Mucosa of descending colon (tissue), 3 donors: Measurements from ENCODE around the gene PXDN. TPM values are rescaled to one million over a fixed set of nuclear protein-coding genes. Genes with fewer than 3 reads are reported as not detected.

Experiments used
- ATAC-seq: fragments of 200-7000 bp; cut with Tn5 transposase; one replicate; pipeline ENCODE4 v1.9.1; 2020; ENCODE audit warnings: mild to moderate bottlenecking, moderate library complexity
- DNase-seq, 3 donors: peaks; one replicate each; pipeline ENCODE4 v3.0.0-alpha.2; 2020
- H3K36me3 ChIP-seq: fragments of 200-600 bp; one replicate; pipeline ENCODE4 v1.8.0; 2021; ENCODE audit warnings: low read depth, mild to moderate bottlenecking
- H3K4me1 ChIP-seq: fragments of 200-600 bp; one replicate; pipeline ENCODE4 v1.8.0; 2021; ENCODE audit warnings: low read depth, mild to moderate bottlenecking
- H3K4me3 ChIP-seq: fragments of 200-600 bp; one replicate; pipeline ENCODE4 v1.8.0; 2021; ENCODE audit warnings: mild to moderate bottlenecking
- H3K9me3 ChIP-seq: fragments of 200-600 bp; one replicate; pipeline ENCODE4 v1.8.0; 2021; ENCODE audit warnings: mild to moderate bottlenecking
- CTCF ChIP-seq: fragments of 200-600 bp; IDR thresholded peaks from one replicate; pipeline ENCODE4 v1.8.0; 2022; ENCODE audit warnings: antibody characterized with exemption, mild to moderate bottlenecking
- intact Hi-C, 2 donors: fragments of 100-400 bp; cut with DNase I in 1 of 2; cut with micrococcal nuclease in 1 of 2; formaldehyde crosslinking; loops; one replicate each; pipeline versions ENCODE4 v1.11.0 to v1.11.1; 2022; cut with DNase I, micrococcal nuclease
- total RNA-seq, 3 donors: library from RNA; stranded (reverse); fragmentation: NEBNext Ultra II Directional in 2 of 3; extraction: Animal tissue kit (Norgen Biotek cat#: 25700) in 2 of 3; gene quantifications; one replicate each; pipeline versions ENCODE4 v1.2.1 to v1.2.4, GENCODE V29; 2021 to 2023
- donor health status: DM: no; HTN: no; CAD: no; lungs with moderate emphysema.
- donor health status: DM: no; HTN: no; CAD: no.
- donor health status: DM: no; HTN: yes; CAD: no.

The PXDN gene
- total RNA-seq, 3 donors from 2014 or later = 9.3 to 52.4 (median 11.9) TPM

- Histone ChIP-seq H3K36me3 (no peaks in the 10 kb centered on the region), H3K4me3 (no peak overlapping the region), H3K9me3 (no peaks in the 10 kb centered on the region), H3K4me1 (no peaks in the 10 kb centered on the region)
- intact Hi-C loops = no loop called here
- DNase-seq = no peak
- no peak for TF ChIP-seq CTCF
- no peak for ATAC-seq
These were observed 132.4 kb downstream of the PXDN start for GRCh38 chr2:1611886-1612285.

- no peak for ATAC-seq
- no peak for DNase-seq
- Histone ChIP-seq H3K9me3 (no peaks in the 10 kb centered on the region), H3K36me3 (no peaks in the 10 kb centered on the region), H3K4me1 (no peaks in the 10 kb centered on the region), H3K4me3 (no peak overlapping the region)
- TF ChIP-seq CTCF = no peak
- intact Hi-C loops = no loop called here
These were observed 134.2 kb downstream of the PXDN start for GRCh38 chr2:1610096-1610485.

GRCh38 chr2:1609485-1610095 is 134.7 kb downstream of the PXDN start:
- Histone ChIP-seq H3K4me3 (no peak overlapping the region), H3K9me3 (no peaks in the 10 kb centered on the region), H3K4me1 (no peaks in the 10 kb centered on the region), H3K36me3 (no peaks in the 10 kb centered on the region)
- no peak for DNase-seq
- no peak for ATAC-seq
- intact Hi-C loops = no loop called here
- TF ChIP-seq CTCF = no peak

- Histone ChIP-seq H3K9me3 (no peaks in the 10 kb centered on the region), H3K4me3 (no peak overlapping the region), H3K4me1 (no peaks in the 10 kb centered on the region), H3K36me3 (no peaks in the 10 kb centered on the region)
- intact Hi-C loops = no loop called here
- no peak for DNase-seq
- ATAC-seq = no peak
- no peak for TF ChIP-seq CTCF
These were observed 135.3 kb downstream of the PXDN start for GRCh38 chr2:1609040-1609439.

- TF ChIP-seq CTCF = no peak
- no peaks in the 10 kb centered on the region for H3K9me3 ChIP-seq
- H3K36me3 ChIP-seq = no peaks in the 10 kb centered on the region
- no peaks in the 10 kb centered on the region for H3K4me1 ChIP-seq
- no peak for DNase-seq
- no peak for ATAC-seq
- H3K4me3 ChIP-seq = no peak overlapping the region
- intact Hi-C loops = no loop called here
These were observed 136.2 kb downstream of the PXDN start for GRCh38 chr2:1607971-1608688.
